CD4-positive, alpha-beta memory T cell (primary cell): ENCODE measurements around the gene BRWD1. TPM values are rescaled to one million over a fixed set of nuclear protein-coding genes. Genes with fewer than 3 reads are reported as not detected.

Source experiments
- CTCF ChIA-PET: fragments of 350-600 bp; sonication (Branson Sonifier 250); formaldehyde crosslinking; loops from one replicate; lab custom pipeline; 2021; ENCODE audit warnings: inconsistent platforms; ENCODE audit not compliant: partially characterized antibody; lab: Charles Lee
- POLR2A ChIA-PET: fragments of 350-600 bp; sonication (Branson Sonifier 250); formaldehyde crosslinking; loops from one replicate; lab custom pipeline; 2021; ENCODE audit not compliant: partially characterized antibody; lab: Charles Lee
- DNase-seq, 5 donors: peaks; one replicate each; pipeline versions ENCODE4 v3.0.0 to v3.0.0-alpha.2; 2020 to 2022; ENCODE audit warnings: mixed read lengths in 1 of 5
- H3K27ac ChIP-seq: one replicate; pipeline ENCODE4 v1.7.0; 2013; ENCODE audit warnings: low read depth, low read length
- H3K27me3 ChIP-seq: 2 replicates; pipeline ENCODE4 v1.7.0; 2013; ENCODE audit warnings: mild to moderate bottlenecking, low read length, moderate library complexity; ENCODE audit not compliant: insufficient read depth
- H3K36me3 ChIP-seq: 2 replicates; pipeline ENCODE4 v1.7.0; 2013; ENCODE audit warnings: mild to moderate bottlenecking, low read length, moderate library complexity; ENCODE audit not compliant: insufficient read depth
- H3K4me1 ChIP-seq: 2 replicates; pipeline ENCODE4 v1.7.0; 2013; ENCODE audit warnings: mild to moderate bottlenecking, low read length, moderate library complexity; ENCODE audit not compliant: insufficient read depth
- H3K4me3 ChIP-seq, 2 donors: one replicate each; pipeline ENCODE4 v1.7.0; 2013; ENCODE audit warnings: low read length in 2 of 2, mild to moderate bottlenecking in 1 of 2
- H3K9me3 ChIP-seq, 2 donors: one replicate each; pipeline ENCODE4 v1.7.0; 2013; ENCODE audit warnings: low read length in 2 of 2, control low read depth in 1 of 2; ENCODE audit not compliant: control insufficient read depth in 1 of 2
- H3K27ac Mint-ChIP-seq, 7 donors: one replicate each; pipeline ENCODE4 v1.8.0; 2020 to 2021; ENCODE audit warnings: mixed read lengths in 7 of 7, mild to moderate bottlenecking in 6 of 7, inconsistent platforms in 3 of 7, moderate library complexity in 3 of 7
- H3K27me3 Mint-ChIP-seq, 2 donors: one replicate each; pipeline ENCODE4 v1.8.0; 2020 to 2021; ENCODE audit warnings: mixed read lengths in 2 of 2
- H3K36me3 Mint-ChIP-seq, 2 donors: one replicate each; pipeline ENCODE4 v1.8.0; 2020 to 2021; ENCODE audit warnings: mixed read lengths in 2 of 2, inconsistent platforms in 1 of 2, mild to moderate bottlenecking in 1 of 2
- H3K4me1 Mint-ChIP-seq, 4 donors: one replicate each; pipeline ENCODE4 v1.8.0; 2020 to 2021; ENCODE audit warnings: mixed read lengths in 4 of 4, mild to moderate bottlenecking in 1 of 4
- H3K4me3 Mint-ChIP-seq, 8 donors: one replicate each; pipeline ENCODE4 v1.8.0; 2020 to 2021; ENCODE audit warnings: mixed read lengths in 8 of 8, mild to moderate bottlenecking in 7 of 8, moderate library complexity in 6 of 8, inconsistent platforms in 3 of 8
- H3K9me3 Mint-ChIP-seq, 8 donors: one replicate each; pipeline ENCODE4 v1.8.0; 2020 to 2021; ENCODE audit warnings: mixed read lengths in 8 of 8, mild to moderate bottlenecking in 5 of 8, inconsistent platforms in 3 of 8, moderate library complexity in 1 of 8
- intact Hi-C: fragments of 100-400 bp; cut with micrococcal nuclease; formaldehyde crosslinking; loops from one replicate; pipeline ENCODE4 v1.15.1; 2023
- polyA plus RNA-seq, 2 donors: library from polyadenylated mRNA; unstranded; fragments of 300-500 nt; fragmentation: Illumina TruSeq; gene quantifications; one replicate each; pipeline ENCODE4 v1.2.3, GENCODE V29; 2021
- total RNA-seq, 2 experiments: library from RNA; stranded (reverse); gene quantifications; one replicate each; pipeline ENCODE4 v1.2.3, GENCODE V29; 2021

Gene BRWD1
- total and polyA plus RNA-seq, 4 experiments from 2014 or later: 32.7 to 99.0 (median 66.1) TPM

GRCh38 chr21:39184050-39184980, 129.1 kb downstream of the BRWD1 start:
- Mint-ChIP-seq H3K4me1 (peaks cover 34 to 84% (median 48%) of the 10 kb centered on the region in 4 donors), H3K4me3 (peak overlapping the region; percentile 95 to 100 (median 98)), H3K36me3 (peaks cover 3 to 25% of the 10 kb centered on the region in 2 donors), H3K27me3 (no peaks in the 10 kb centered on the region), H3K9me3 (peaks cover 0 to 4% (median 0%) of the 10 kb centered on the region in 8 donors), H3K27ac (peak overlapping the region; percentile 95 to 98 (median 97))
- intact Hi-C loops: loop anchor here (1.0 to 10.0 kb wide), 3 partner anchors 11 to 1622 kb away; no protein-coding TSS in a partner anchor
- Histone ChIP-seq H3K27me3 (no peaks in the 10 kb centered on the region), H3K9me3 (no peaks in the 10 kb centered on the region), H3K27ac (peak overlapping the region; percentile 84), H3K4me1 (peaks cover 30% of the 10 kb centered on the region), H3K36me3 (peaks cover 3% of the 10 kb centered on the region), H3K4me3 (peak overlapping the region; percentile 79 to 85)
- ChIA-PET POLR2A (interaction anchor here (0.9 to 2.7 kb wide), 15 partner anchors 19 to 1963 kb away, joined by 3 to 40 read pairs (median 7); partner anchors contain the start of genes BRWD1 and HMGN1), CTCF (interaction anchor here (0.8 to 2.2 kb wide), 5 partner anchors 11 to 377 kb away, joined by 3 to 9 read pairs (median 4); partner anchors contain the start of gene BRWD1)
- no peak for DNase-seq

GRCh38 chr21:39183272-39184049, 130.0 kb downstream of the BRWD1 start, which contains the start of gene PSMG1:
Gene PSMG1 (minus strand): TSS chr21:39183451. CDS start chr21:39183385, 66 bp downstream.
- H3K27ac Mint-ChIP-seq: peak within 1 kb of the TSS; percentile 95 to 98 (median 97)
- H3K36me3 Mint-ChIP-seq: peaks cover 7 to 30% of the 10 kb centered on the region in 2 donors
- peaks cover 0 to 4% (median 0%) of the 10 kb centered on the region in 8 donors for H3K9me3 Mint-ChIP-seq
- CTCF ChIA-PET: interaction anchor here (0.8 to 2.2 kb wide), 6 partner anchors 10 to 428 kb away, joined by 3 to 9 read pairs (median 4); partner anchors contain the start of gene BRWD1
- H3K36me3 ChIP-seq: peaks cover 9% of the 10 kb centered on the region
- peaks cover 30% of the 10 kb centered on the region for H3K4me1 ChIP-seq
- intact Hi-C loops: loop anchor here (1.0 to 10.0 kb wide), 9 partner anchors 12 to 1621 kb away; partner anchors contain the start of genes ETS2, HMGN1 and LCA5L
- peaks cover 34 to 79% (median 49%) of the 10 kb centered on the region in 4 donors for H3K4me1 Mint-ChIP-seq
- H3K4me3 ChIP-seq: peak within 1 kb of the TSS; percentile 79 to 85
- H3K4me3 Mint-ChIP-seq: peak within 1 kb of the TSS; percentile 95 to 100 (median 98)
- no peaks in the 10 kb centered on the region for H3K27me3 ChIP-seq
- DNase-seq: peak; percentile 92 to 94 (median 93)
- peak within 1 kb of the TSS; percentile 84 for H3K27ac ChIP-seq
- H3K9me3 ChIP-seq: no peaks in the 10 kb centered on the region
- no peaks in the 10 kb centered on the region for H3K27me3 Mint-ChIP-seq
- POLR2A ChIA-PET: interaction anchor here (0.7 to 2.7 kb wide), 21 partner anchors 9 to 1962 kb away, joined by 3 to 40 read pairs (median 5); partner anchors contain the start of genes BRWD1, HMGN1 and LCA5L

GRCh38 chr21:39182484-39183271, 130.8 kb downstream of the BRWD1 start:
- ChIA-PET CTCF (interaction anchor here (0.9 to 2.2 kb wide), 4 partner anchors 9 to 427 kb away, joined by 3 to 9 read pairs (median 5); partner anchors contain the start of gene BRWD1), POLR2A (interaction anchor here (0.7 to 2.7 kb wide), 22 partner anchors 10 to 1962 kb away, joined by 3 to 40 read pairs (median 5); partner anchors contain the start of genes BRWD1, HMGN1 and LCA5L)
- H3K27me3 ChIP-seq: no peaks in the 10 kb centered on the region
- H3K4me1 ChIP-seq: peaks cover 30% of the 10 kb centered on the region
- H3K4me3 ChIP-seq: peak overlapping the region; percentile 79 to 85
- H3K9me3 ChIP-seq: no peaks in the 10 kb centered on the region
- Mint-ChIP-seq H3K4me1 (peaks cover 36 to 72% (median 51%) of the 10 kb centered on the region in 4 donors), H3K9me3 (peaks cover 0 to 4% (median 0%) of the 10 kb centered on the region in 8 donors), H3K36me3 (peaks cover 7 to 34% of the 10 kb centered on the region in 2 donors), H3K27me3 (no peaks in the 10 kb centered on the region), H3K27ac (peak overlapping the region; percentile 95 to 98 (median 97)), H3K4me3 (peak overlapping the region; percentile 95 to 100 (median 98))
- intact Hi-C loops: loop anchor here (1.0 to 10.0 kb wide), 8 partner anchors 130 to 1620 kb away; partner anchors contain the start of genes ETS2, HMGN1 and LCA5L
- DNase-seq: no peak
- H3K36me3 ChIP-seq: peaks cover 9% of the 10 kb centered on the region
- H3K27ac ChIP-seq: peak overlapping the region; percentile 84

- intact Hi-C loops: loop anchor here (5.0 to 10.0 kb wide), 2 partner anchors 417 to 1620 kb away; no protein-coding TSS in a partner anchor
- H3K4me1 ChIP-seq: peaks cover 30% of the 10 kb centered on the region
- Mint-ChIP-seq H3K4me1 (peaks cover 34 to 68% (median 49%) of the 10 kb centered on the region in 4 donors), H3K36me3 (peaks cover 7 to 34% of the 10 kb centered on the region in 2 donors), H3K4me3 (peak overlapping the region; percentile 95 to 100 (median 98)), H3K9me3 (peaks cover 0 to 4% (median 0%) of the 10 kb centered on the region in 8 donors), H3K27me3 (no peaks in the 10 kb centered on the region), H3K27ac (peak overlapping the region in 6 of 7 donors; percentile 74 to 98 (median 94))
- no peak for DNase-seq
- ChIA-PET CTCF (no interaction called here), POLR2A (interaction anchor here (1.2 to 1.9 kb wide), 3 partner anchors 131 to 167 kb away, joined by 3 to 5 read pairs (median 3); partner anchors contain the start of genes BRWD1 and HMGN1)
- no peaks in the 10 kb centered on the region for H3K9me3 ChIP-seq
- peaks cover 9% of the 10 kb centered on the region for H3K36me3 ChIP-seq
- peak overlapping the region; percentile 79 to 85 for H3K4me3 ChIP-seq
- H3K27ac ChIP-seq: peak overlapping the region; percentile 84
- no peaks in the 10 kb centered on the region for H3K27me3 ChIP-seq
These were observed 131.4 kb downstream of the BRWD1 start for GRCh38 chr21:39182016-39182415.

GRCh38 chr21:39181205-39181818, 132.1 kb downstream of the BRWD1 start:
- Histone ChIP-seq H3K27me3 (no peaks in the 10 kb centered on the region), H3K4me1 (peaks cover 30% of the 10 kb centered on the region), H3K4me3 (no peak overlapping the region), H3K9me3 (no peaks in the 10 kb centered on the region), H3K27ac (no peak overlapping the region), H3K36me3 (peaks cover 10% of the 10 kb centered on the region)
- DNase-seq: no peak
- H3K27me3 Mint-ChIP-seq: no peaks in the 10 kb centered on the region
- CTCF ChIA-PET: interaction anchor here (1.1 kb wide), 1 partner anchor 22 kb away, joined by 3 read pairs; no protein-coding TSS in a partner anchor
- peaks cover 0 to 4% (median 0%) of the 10 kb centered on the region in 8 donors for H3K9me3 Mint-ChIP-seq
- POLR2A ChIA-PET: interaction anchor here (1.2 to 1.9 kb wide), 3 partner anchors 131 to 168 kb away, joined by 3 to 5 read pairs (median 3); partner anchors contain the start of genes BRWD1 and HMGN1
- intact Hi-C loops: loop anchor here (5.0 to 10.0 kb wide), 2 partner anchors 417 to 1619 kb away; no protein-coding TSS in a partner anchor
- peak overlapping the region in 6 of 8 donors; percentile 95 to 100 (median 98) for H3K4me3 Mint-ChIP-seq
- peaks cover 32 to 61% (median 44%) of the 10 kb centered on the region in 4 donors for H3K4me1 Mint-ChIP-seq
- H3K36me3 Mint-ChIP-seq: peaks cover 7 to 39% of the 10 kb centered on the region in 2 donors
- peak overlapping the region in 2 of 7 donors; percentile 95 to 98 for H3K27ac Mint-ChIP-seq
